Sigmoid colon (tissue), 7 donors: ENCODE results near the gene SLC16A1. TPM values are rescaled to one million over a fixed set of nuclear protein-coding genes. Genes with fewer than 3 reads are reported as not detected.

Experiments
- DNase-seq: peaks from one replicate; pipeline ENCODE4 v3.0.0-alpha.2; 2019
- H3K27ac ChIP-seq, 4 donors: fragments of 200-600 bp; sonication (generic); one replicate each; pipeline ENCODE4 v1.5.1; 2016 to 2019; ENCODE audit warnings: mild to moderate bottlenecking in 1 of 4
- H3K27me3 ChIP-seq, 3 donors: fragments of 200-600 bp; sonication (generic); one replicate each; pipeline ENCODE4 v1.5.1; 2019; ENCODE audit warnings: mild to moderate bottlenecking in 1 of 3
- H3K36me3 ChIP-seq, 4 donors: fragments of 200-600 bp; sonication (generic); one replicate each; pipeline ENCODE4 v1.5.1; 2016 to 2019
- H3K4me1 ChIP-seq, 4 donors: fragments of 200-600 bp; sonication (generic); one replicate each; pipeline ENCODE4 v1.5.1; 2017 to 2019
- H3K4me3 ChIP-seq, 4 donors: fragments of 200-600 bp; sonication (generic); one replicate each; pipeline ENCODE4 v1.5.1; 2017 to 2019; ENCODE audit warnings: mild to moderate bottlenecking in 2 of 4, moderate library complexity in 1 of 4
- H3K9me3 ChIP-seq, 4 donors: fragments of 200-600 bp in 3 of 4; sonication (generic) in 3 of 4; one replicate each; pipeline versions ENCODE4 v1.5.1 to v1.6.1; 2013 to 2019
- CTCF ChIP-seq, 4 experiments: fragments of 450-650 bp in 3 of 4; fragments of 200-600 bp in 1 of 4; IDR thresholded peaks; one replicate each; pipeline ENCODE4 v1.5.1; 2016 to 2019; ENCODE audit warnings: antibody characterized with exemption in 4 of 4, mild to moderate bottlenecking in 3 of 4, moderate library complexity in 2 of 4
- EP300 ChIP-seq, 4 donors: sonication (generic); formaldehyde crosslinking; IDR thresholded peaks; one replicate each; pipeline ENCODE4 v1.6.1; 2017; ENCODE audit warnings: antibody characterized with exemption in 4 of 4
- POLR2A ChIP-seq, 2 donors: fragments of 450-650 bp; IDR thresholded peaks; one replicate each; pipeline ENCODE4 v1.6.1; 2016; ENCODE audit warnings: antibody characterized with exemption in 2 of 2, mild to moderate bottlenecking in 2 of 2, moderate library complexity in 2 of 2
- POLR2AphosphoS5 ChIP-seq, 4 donors: sonication (generic); formaldehyde crosslinking; IDR thresholded peaks; one replicate each; pipeline ENCODE4 v1.6.1; 2017; ENCODE audit warnings: antibody characterized with exemption in 4 of 4
- WGBS, 2 donors: extraction: QIAGEN DNeasy Blood & Tissue Kit; methylation state at CpG; one replicate each; pipeline ENCODE4 v1.1.7; 2013; 5-methylcytosine and 5-hydroxymethylcytosine counted together
- intact Hi-C: fragments of 100-400 bp; cut with DNase I; formaldehyde crosslinking; loops from one replicate; pipeline ENCODE4 v1.15.1; 2023
- polyA plus RNA-seq, 3 donors: library from polyadenylated mRNA; stranded (reverse); fragments of 200-250 nt; gene quantifications; one replicate each; pipeline ENCODE4 v1.2.3, GENCODE V29; 2013
- total RNA-seq, 4 donors: library from RNA; depleted of rRNA; stranded (reverse); fragments of >200 nt; gene quantifications; one replicate each; pipeline ENCODE4 v1.1.0, GENCODE V29; 2016
- donor health status: healthy with polysubstance abuse.
- donor health status: Bipolar disorder and iron deficiency.
- donor health status: healthy.

Gene SLC16A1
- total and polyA plus RNA-seq, 7 donors, result 10.8 to 80.5 (median 48.7) TPM

GRCh38 chr1:112933820-112934571, 22.0 kb downstream of the SLC16A1 start:
- intact Hi-C loops, result no loop called here
- Histone ChIP-seq H3K36me3 (peaks cover 0 to 3% (median under 1%) of the 10 kb centered on the region in 4 donors), H3K27ac (peak overlapping the region in 2 of 4 donors; percentile 13 to 34), H3K27me3 (no peaks in the 10 kb centered on the region), H3K4me1 (peaks cover 0 to 54% (median 37%) of the 10 kb centered on the region in 4 donors), H3K4me3 (no peak overlapping the region), H3K9me3 (no peaks in the 10 kb centered on the region)
- no peak for DNase-seq
- WGBS, 2 donors, result 97 to 99% methylated on average over 3 of the region's 3 CpGs
- no peak for TF ChIP-seq CTCF (IDR thresholded peaks at IDR 0.05)
- no peak for TF ChIP-seq EP300 (IDR thresholded peaks at IDR 0.05)
- no peak for TF ChIP-seq POLR2A (IDR thresholded peaks at IDR 0.05)

- 94 to 96% methylated on average over 4 of the region's 4 CpGs for WGBS, 2 donors
- DNase-seq, result no peak
- peaks cover 0 to 21% (median 10%) of the 10 kb centered on the region in 4 donors for H3K4me1 ChIP-seq
- H3K27me3 ChIP-seq, result no peaks in the 10 kb centered on the region
- intact Hi-C loops, result no loop called here
- peaks cover 0 to 39% (median 4%) of the 10 kb centered on the region in 4 donors for H3K36me3 ChIP-seq
- H3K4me3 ChIP-seq, result no peak overlapping the region
- no peak for TF ChIP-seq CTCF (IDR thresholded peaks at IDR 0.05)
- no peak for TF ChIP-seq POLR2A (IDR thresholded peaks at IDR 0.05)
- no peak for TF ChIP-seq POLR2AphosphoS5 (IDR thresholded peaks at IDR 0.05)
- no peaks in the 10 kb centered on the region for H3K9me3 ChIP-seq
- H3K27ac ChIP-seq, result no peak overlapping the region
These were observed 26.0 kb downstream of the SLC16A1 start for GRCh38 chr1:112929979-112930378.

- intact Hi-C loops, result no loop called here
- no peak overlapping the region for H3K4me3 ChIP-seq
- peaks cover 0 to 12% (median 4%) of the 10 kb centered on the region in 4 donors for H3K4me1 ChIP-seq
- H3K36me3 ChIP-seq, result peaks cover 0 to 60% (median 4%) of the 10 kb centered on the region in 4 donors
- H3K27ac ChIP-seq, result peak overlapping the region in 1 of 4 donors; percentile 11
- TF ChIP-seq POLR2AphosphoS5 (IDR thresholded peaks at IDR 0.05), result no peak
- TF ChIP-seq CTCF (IDR thresholded peaks at IDR 0.05), result no peak
- no peak for TF ChIP-seq EP300 (IDR thresholded peaks at IDR 0.05)
- TF ChIP-seq POLR2A (IDR thresholded peaks at IDR 0.05), result no peak
- WGBS, 2 donors, result 78 to 82% methylated on average over 2 of the region's 2 CpGs
- H3K9me3 ChIP-seq, result no peaks in the 10 kb centered on the region
- H3K27me3 ChIP-seq, result no peaks in the 10 kb centered on the region
- DNase-seq, result no peak
These were observed 28.5 kb downstream of the SLC16A1 start for GRCh38 chr1:112927462-112927990.

- WGBS, 2 donors, result 95 to 100% methylated on average over 1 of the region's 1 CpG
- Histone ChIP-seq H3K4me3 (no peak overlapping the region), H3K4me1 (peaks cover 0 to 12% (median 4%) of the 10 kb centered on the region in 4 donors), H3K27ac (no peak overlapping the region), H3K27me3 (no peaks in the 10 kb centered on the region), H3K36me3 (peaks cover 0 to 66% (median 4%) of the 10 kb centered on the region in 4 donors), H3K9me3 (no peaks in the 10 kb centered on the region)
- TF ChIP-seq POLR2AphosphoS5 (IDR thresholded peaks at IDR 0.05), result no peak
- TF ChIP-seq CTCF (IDR thresholded peaks at IDR 0.05), result no peak
- no peak for TF ChIP-seq POLR2A (IDR thresholded peaks at IDR 0.05)
- TF ChIP-seq EP300 (IDR thresholded peaks at IDR 0.05), result no peak
- no peak for DNase-seq
- intact Hi-C loops, result no loop called here
These were observed 29.1 kb downstream of the SLC16A1 start for GRCh38 chr1:112926858-112927257.
